Stimulated activated CD4-positive, alpha-beta T cell treated with anti-CD3 and anti-CD28 coated beads, Interleukin-12 subunit alpha, Interleukin-12 subunit beta, amount 100 ng/mL, for 4 hours (primary cell): Measurements from ENCODE around the gene MCM3.

Experiments
- DNase-seq: peaks from one replicate; pipeline ENCODE4 v3.0.0-alpha.2; 2020

Gene MCM3

DNA sequence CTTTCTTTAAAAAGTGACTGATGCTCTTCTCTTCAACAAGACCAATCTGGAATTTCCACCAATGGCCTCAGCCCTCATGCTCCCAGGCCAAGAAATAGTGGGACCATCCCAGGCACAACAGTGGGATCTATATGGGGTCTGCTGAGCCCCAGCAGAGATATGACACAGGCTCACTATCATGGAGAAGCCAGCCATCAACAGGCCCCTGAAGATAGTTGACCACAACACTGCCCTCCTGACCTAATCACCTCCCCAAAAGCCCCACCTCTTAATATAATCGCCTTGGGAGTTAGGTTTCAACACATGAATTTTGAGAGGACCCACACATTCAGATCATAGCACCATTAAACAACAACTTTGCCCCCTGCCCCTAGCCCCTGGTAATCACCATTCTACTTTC lies 16.8 kb upstream of the MCM3 start:
- no peak for DNase-seq

DNA sequence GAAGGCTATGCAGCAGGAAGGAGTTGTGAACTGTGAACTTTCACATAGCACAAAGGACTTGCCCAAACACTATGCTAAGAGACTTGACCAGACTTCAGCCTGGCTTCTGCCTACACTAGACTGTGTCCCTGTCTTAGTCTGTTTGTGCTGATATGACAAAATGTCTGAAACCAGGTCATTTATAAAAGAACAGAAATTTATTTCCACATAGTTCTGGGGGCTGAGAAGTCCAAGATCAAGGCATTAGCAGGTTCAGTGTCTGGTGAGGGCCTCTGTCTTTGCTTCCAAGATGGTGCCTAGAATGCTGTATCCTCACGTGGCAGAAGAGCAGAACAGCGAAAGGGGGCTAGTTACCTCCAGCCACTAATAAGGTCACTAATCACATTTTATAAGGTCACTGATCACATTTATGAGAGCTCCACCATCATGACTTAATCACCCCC lies 16.0 kb upstream of the MCM3 start:
- DNase-seq = no peak

DNA sequence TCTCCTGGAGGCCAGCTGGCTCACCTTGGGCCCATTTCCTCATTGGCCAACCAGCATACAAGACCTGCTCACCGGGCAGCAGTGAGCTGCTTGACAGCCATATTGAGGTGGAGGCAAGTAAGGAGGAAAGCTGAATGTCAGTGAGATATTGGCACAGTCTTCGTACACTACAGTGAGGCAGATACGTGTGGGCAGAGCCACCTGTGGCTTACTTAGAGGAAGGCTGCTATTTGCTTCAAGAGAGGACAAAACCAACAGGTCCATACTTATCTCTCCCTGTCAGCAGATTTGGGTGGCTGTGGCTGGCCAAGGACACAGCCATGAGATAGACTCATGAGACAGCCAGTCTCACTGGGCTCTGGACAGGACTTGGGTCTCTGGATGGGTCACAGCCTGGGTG lies 15.1 kb upstream of the MCM3 start:
- DNase-seq = no peak

DNA sequence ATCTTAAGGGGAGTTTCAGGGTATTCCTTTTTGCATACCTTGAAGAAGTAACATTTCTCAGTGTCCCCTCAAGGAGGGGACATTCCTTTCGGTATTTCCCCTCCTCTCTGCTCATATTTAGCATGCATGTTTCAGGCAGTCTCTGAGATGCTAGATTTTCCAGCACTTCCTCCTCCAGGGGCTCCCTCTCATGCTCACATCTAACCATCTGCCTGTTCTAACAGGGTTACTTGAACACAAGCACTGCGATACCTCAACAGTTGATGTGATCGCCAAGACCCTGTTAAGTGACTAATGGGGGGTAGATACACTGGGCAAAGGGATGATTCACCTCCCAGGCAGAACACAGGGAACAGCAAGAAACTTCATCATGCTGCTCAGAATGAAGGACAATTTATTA lies 12.9 kb upstream of the MCM3 start:
- no peak for DNase-seq

- DNase-seq = no peak
These were observed 8.5 kb upstream of the MCM3 start for GRCh38 chr6:52293067-52293466.

GRCh38 chr6:52288841-52289240 lies 4.3 kb upstream of the MCM3 start:
- DNase-seq = no peak

DNA sequence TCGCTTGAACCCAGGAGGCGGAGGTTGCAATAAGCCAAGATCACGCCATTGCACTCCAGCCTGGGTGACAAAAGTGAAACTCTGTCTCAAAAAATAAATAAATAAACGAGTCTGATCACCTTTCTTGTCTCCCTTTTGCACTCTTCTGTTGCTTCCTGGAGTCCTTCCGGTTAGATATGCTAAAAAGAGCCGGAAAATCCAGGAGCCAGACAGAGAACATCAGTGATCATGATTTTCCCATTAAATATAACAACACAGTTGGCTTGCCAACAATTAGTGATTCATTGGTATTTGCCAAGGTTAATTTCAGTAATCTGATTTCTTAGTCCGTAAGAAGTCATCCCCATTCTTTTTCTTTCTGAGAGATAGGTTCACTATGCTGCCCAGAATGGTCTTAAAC lies 3.7 kb upstream of the MCM3 start:
- DNase-seq = no peak

GRCh38 chr6:52286798-52287432 lies 2.4 kb upstream of the MCM3 start:
- DNase-seq = peak; percentile 60

GRCh38 chr6:52285177-52286068 lies 881 bp upstream of the MCM3 start:
- no peak for DNase-seq

- DNase-seq = no peak
These were observed 447 bp downstream of the MCM3 start for GRCh38 chr6:52284131-52284459.

GRCh38 chr6:52283111-52283510 lies 1.4 kb downstream of the MCM3 start:
- DNase-seq = no peak

- no peak for DNase-seq
These were observed 8.4 kb downstream of the MCM3 start for GRCh38 chr6:52276130-52276529.

GRCh38 chr6:52271852-52272460 lies 12.6 kb downstream of the MCM3 start:
- no peak for DNase-seq

DNA sequence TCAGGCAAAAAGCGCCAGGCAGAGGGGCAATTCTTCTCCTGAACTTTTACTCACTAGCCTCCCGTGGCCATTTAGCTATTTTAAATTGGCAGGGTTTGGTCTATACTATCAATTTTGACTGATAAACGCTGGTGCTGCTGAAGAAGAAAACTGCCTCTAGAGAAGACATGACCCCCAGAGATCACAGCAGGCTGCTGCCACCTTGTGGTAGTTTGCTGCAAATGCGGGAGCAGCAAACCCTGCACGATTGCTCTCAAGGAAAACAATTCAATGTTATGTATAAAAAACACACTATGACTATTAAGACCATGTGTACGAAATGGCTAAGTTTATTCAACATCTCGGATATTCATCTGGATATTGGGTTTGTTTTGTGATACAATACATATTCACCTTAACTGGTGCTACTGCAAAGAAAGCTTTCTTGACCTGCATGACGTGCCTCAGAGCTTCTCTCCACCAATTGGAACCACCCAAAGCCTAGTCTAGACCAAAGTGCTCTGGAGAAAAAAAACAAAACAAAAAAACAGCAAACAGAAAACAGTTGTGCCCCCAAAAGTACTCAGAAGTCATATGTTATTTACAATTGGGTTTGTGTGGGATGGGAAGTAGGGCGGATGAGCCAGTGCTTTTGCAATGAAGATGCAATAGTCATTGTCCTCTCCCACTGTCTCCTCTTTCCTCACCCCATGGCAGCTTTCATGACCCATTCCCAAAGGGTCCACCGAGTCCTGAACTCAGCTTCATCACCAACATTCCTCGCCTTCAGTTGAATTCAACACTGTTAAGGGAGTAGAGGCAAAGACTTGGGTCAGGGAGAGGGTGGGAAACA lies 20.6 kb downstream of the MCM3 start:
- peak; percentile 60 for DNase-seq

GRCh38 chr6:52262620-52263344 lies 21.8 kb downstream of the MCM3 start:
- DNase-seq = no peak

GRCh38 chr6:52261229-52261628 lies 23.3 kb downstream of the MCM3 start:
- no peak for DNase-seq

DNA sequence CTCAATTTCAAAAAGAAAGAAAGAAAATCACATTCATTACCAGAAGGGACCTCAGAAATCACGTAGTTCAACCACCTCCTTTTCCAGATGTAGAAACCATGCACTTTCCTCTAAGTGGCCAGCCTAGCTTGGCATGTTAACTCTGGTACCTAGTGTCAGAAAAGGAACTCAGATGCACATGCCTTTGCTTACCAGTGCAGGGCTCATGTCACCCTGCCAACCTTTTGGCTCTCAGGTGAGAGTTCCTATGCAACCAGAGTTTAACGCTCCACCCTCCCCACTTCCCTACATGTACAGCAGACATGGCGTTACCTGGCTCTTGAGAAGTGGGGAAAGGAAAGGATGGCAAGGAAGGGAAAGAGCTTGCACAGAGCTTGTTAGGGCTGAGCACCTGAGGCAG lies 23.9 kb downstream of the MCM3 start:
- DNase-seq = no peak

- DNase-seq = no peak
These were observed 29.1 kb downstream of the MCM3 start for GRCh38 chr6:52255434-52255833.

DNA sequence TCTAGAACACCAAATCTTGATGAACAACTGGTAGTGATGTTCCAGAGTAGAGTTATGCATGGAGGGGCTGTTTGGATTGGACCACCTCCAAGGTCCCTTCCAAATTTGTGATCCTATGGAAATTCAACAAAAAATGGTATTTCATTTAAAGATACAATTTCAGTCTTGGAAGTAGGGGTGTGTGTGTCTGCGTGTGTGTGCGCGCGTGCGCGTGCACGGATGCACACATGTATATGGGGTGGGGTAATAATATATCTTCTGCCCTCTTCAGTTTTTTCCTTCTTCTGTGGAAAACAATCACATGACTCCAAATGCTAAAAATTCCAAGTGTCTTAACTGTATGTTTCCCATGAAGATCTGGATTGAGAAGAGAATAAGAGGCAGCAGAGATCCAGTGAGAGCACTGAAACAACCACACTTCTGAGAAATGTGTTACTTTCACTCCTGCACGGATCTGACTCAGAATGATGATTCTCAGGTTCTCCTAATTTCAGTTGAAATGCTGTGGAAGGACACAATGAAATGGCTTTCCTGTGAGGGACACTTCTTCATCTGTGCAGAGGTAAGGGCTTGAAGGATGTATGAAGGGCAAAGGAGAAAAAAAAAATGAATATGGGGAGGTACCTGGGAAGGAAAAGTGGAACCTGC lies 29.7 kb downstream of the MCM3 start:
- DNase-seq = no peak

DNA sequence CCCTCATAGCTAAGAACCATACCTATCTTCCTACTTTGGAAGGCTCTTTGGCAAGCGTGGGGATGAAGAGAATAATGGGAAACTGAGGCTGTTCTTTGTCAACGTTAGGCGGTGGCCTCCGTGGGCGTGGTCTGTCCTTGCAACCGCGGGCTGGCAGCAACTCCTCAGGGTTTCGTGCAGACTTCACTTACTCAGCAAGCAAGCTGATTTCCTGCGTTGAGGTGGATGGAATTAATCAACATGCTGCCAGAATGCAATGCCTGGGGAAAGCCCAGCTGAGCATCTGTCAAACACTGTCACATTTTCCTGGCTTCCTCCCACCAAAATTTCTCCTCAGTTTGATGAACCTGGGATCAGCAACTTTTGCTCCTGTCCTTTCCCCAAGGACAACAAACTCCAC lies 31.0 kb downstream of the MCM3 start:
- DNase-seq = peak; percentile 20

- no peak for DNase-seq
These were observed 33.4 kb downstream of the MCM3 start for GRCh38 chr6:52251113-52251512.

DNA sequence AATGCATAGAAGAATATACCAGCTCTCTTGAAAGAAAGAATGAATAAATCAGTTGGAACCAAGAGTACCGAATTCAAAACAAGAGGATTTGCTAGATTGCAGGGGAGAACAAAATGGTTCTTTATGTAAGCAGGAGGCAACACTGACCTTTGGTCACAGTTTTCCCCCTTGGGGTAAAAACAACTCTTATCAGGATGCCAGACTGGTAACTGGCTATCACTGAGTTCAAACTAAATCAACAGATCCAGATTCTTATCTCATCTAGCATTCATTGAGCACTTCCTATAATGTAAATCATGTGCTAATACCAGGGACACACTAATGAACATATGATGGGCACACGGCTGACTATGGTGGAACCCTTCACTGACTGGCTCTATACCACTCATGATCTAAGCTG lies 35.5 kb downstream of the MCM3 start:
- no peak for DNase-seq
